GM23338 (cell line): ENCODE measurements around the gene ADGRV1. TPM values are rescaled to one million over a fixed set of nuclear protein-coding genes. Genes with fewer than 3 reads are reported as not detected.

ENCODE experiments used
- ATAC-seq: fragments of 200-7000 bp; cut with Tn5 transposase; 3 replicates; pipeline ENCODE4 v1.9.1; 2020
- DNase-seq: peaks from one replicate; pipeline ENCODE4 v3.0.0-alpha.2; 2015; ENCODE audit warnings: low spot score
- H2AFZ ChIP-seq: fragments of 200-600 bp; sonication (generic); 2 replicates; pipeline ENCODE4 v1.8.0; 2016; ENCODE audit warnings: antibody characterized with exemption, mild to moderate bottlenecking, moderate library complexity
- H3F3A ChIP-seq: fragments of 200-600 bp; sonication (generic); replicated peaks from 2 replicates; pipeline ENCODE4 v1.8.0; 2017; ENCODE audit warnings: antibody characterized with exemption, mixed run types, low read depth
- H3K27ac ChIP-seq: fragments of 200-600 bp; sonication (generic); 2 replicates; pipeline ENCODE4 v1.6.1; 2016; ENCODE audit warnings: low read depth
- H3K27me3 ChIP-seq: fragments of 200-600 bp; sonication (generic); 2 replicates; pipeline ENCODE4 v1.8.0; 2016; ENCODE audit warnings: mild to moderate bottlenecking, mixed run types, moderate library complexity; ENCODE audit not compliant: insufficient read depth
- H3K36me3 ChIP-seq: fragments of 200-600 bp; sonication (generic); 2 replicates; pipeline ENCODE4 v1.8.0; 2016; ENCODE audit warnings: mild to moderate bottlenecking; ENCODE audit not compliant: insufficient read depth
- H3K4me1 ChIP-seq: fragments of 200-600 bp; sonication (generic); 2 replicates; pipeline ENCODE4 v1.8.0; 2016; ENCODE audit warnings: mild to moderate bottlenecking, moderate library complexity; ENCODE audit not compliant: insufficient read depth
- H3K4me2 ChIP-seq: fragments of 200-600 bp; sonication (generic); 2 replicates; pipeline ENCODE4 v1.7.1; 2017; ENCODE audit warnings: mixed run types
- H3K4me3 ChIP-seq: fragments of 200-600 bp; sonication (generic); 2 replicates; pipeline ENCODE4 v1.6.1; 2016; ENCODE audit warnings: mixed run types
- H3K79me2 ChIP-seq: fragments of 200-600 bp; sonication (generic); replicated peaks from 2 replicates; pipeline ENCODE4 v1.8.0; 2017; ENCODE audit warnings: mild to moderate bottlenecking; ENCODE audit not compliant: insufficient read depth
- H3K9me2 ChIP-seq: fragments of 200-600 bp; sonication (generic); 2 replicates; pipeline ENCODE4 v1.8.0; 2017; ENCODE audit not compliant: insufficient read depth
- H4K20me1 ChIP-seq: fragments of 200-600 bp; sonication (generic); replicated peaks from 2 replicates; pipeline ENCODE4 v1.8.0; 2017; ENCODE audit warnings: mild to moderate bottlenecking; ENCODE audit not compliant: insufficient read depth
- H3K27ac Mint-ChIP-seq: 2 replicates; pipeline ENCODE4 v1.8.0; 2020; ENCODE audit warnings: inconsistent platforms, mild to moderate bottlenecking, moderate library complexity, mixed read lengths
- H3K27me3 Mint-ChIP-seq: 3 replicates; pipeline ENCODE4 v1.8.0; 2022; ENCODE audit warnings: low read depth, mild to moderate bottlenecking, moderate library complexity, mixed read lengths, inconsistent platforms; ENCODE audit not compliant: insufficient read depth, poor library complexity
- H3K36me3 Mint-ChIP-seq: 3 replicates; pipeline ENCODE4 v1.8.0; 2021; ENCODE audit warnings: low read depth, mild to moderate bottlenecking, inconsistent platforms, moderate library complexity, mixed read lengths
- H3K4me1 Mint-ChIP-seq: 3 replicates; pipeline ENCODE4 v1.8.0; 2020; ENCODE audit warnings: mild to moderate bottlenecking, inconsistent platforms, mixed read lengths
- H3K4me3 Mint-ChIP-seq: 3 replicates; pipeline ENCODE4 v1.8.0; 2021; ENCODE audit warnings: moderate library complexity, mild to moderate bottlenecking, inconsistent platforms, mixed read lengths
- H3K9me3 Mint-ChIP-seq: 3 replicates; pipeline ENCODE4 v1.8.0; 2020; ENCODE audit warnings: moderate library complexity, mild to moderate bottlenecking, inconsistent platforms, mixed read lengths
- CREB1 ChIP-seq: fragments of 250-450 bp; sonication (Bioruptor Pico); IDR thresholded peaks from 2 replicates; pipeline ENCODE4 v1.5.0; 2020; ENCODE audit warnings: low read depth, mild to moderate bottlenecking, moderate library complexity
- EZH2 ChIP-seq: fragments of 200-600 bp; sonication (generic); IDR thresholded peaks from one replicate; pipeline ENCODE4 v1.8.0; 2017; ENCODE audit warnings: antibody characterized with exemption, mild to moderate bottlenecking, low read depth; ENCODE audit not compliant: unreplicated experiment
- EZH2phosphoT487 ChIP-seq: fragments of 200-600 bp; sonication (generic); IDR thresholded peaks from one replicate; pipeline ENCODE4 v1.8.1; 2018; ENCODE audit warnings: antibody characterized with exemption; ENCODE audit not compliant: unreplicated experiment
- JUNB ChIP-seq: IDR thresholded peaks from one replicate; pipeline ENCODE4 v1.6.1; 2016; ENCODE audit warnings: antibody characterized with exemption; ENCODE audit not compliant: unreplicated experiment
- NANOG ChIP-seq: IDR thresholded peaks from 2 replicates; pipeline ENCODE4 v1.6.1; 2016; ENCODE audit warnings: antibody characterized with exemption, borderline replicate concordance
- POLR2AphosphoS5 ChIP-seq: IDR thresholded peaks from 2 replicates; pipeline ENCODE4 v1.6.1; 2016; ENCODE audit warnings: antibody characterized with exemption, low read depth
- STAT1 ChIP-seq: IDR thresholded peaks from one replicate; pipeline ENCODE4 v1.6.1; 2016; ENCODE audit warnings: antibody characterized with exemption; ENCODE audit not compliant: unreplicated experiment
- ZNF114 ChIP-seq: fragments of 250-450 bp; sonication (Bioruptor Pico); IDR thresholded peaks from 2 replicates; pipeline ENCODE4 v1.5.0; 2020; ENCODE audit warnings: mild to moderate bottlenecking, moderate library complexity
- ZNF331 ChIP-seq: fragments of 250-450 bp; sonication (Bioruptor Pico); IDR thresholded peaks from 2 replicates; pipeline ENCODE4 v1.5.0; 2020; ENCODE audit warnings: low read depth, mild to moderate bottlenecking, moderate library complexity
- polyA plus RNA-seq: library from polyadenylated mRNA; unstranded; fragments of >200 nt; fragmentation: Nextera tagmentation; extraction: Ambion mirVana; gene quantifications from 2 replicates; pipeline ENCODE4 v1.2.1, GENCODE V29; 2016
- total RNA-seq: library from RNA; depleted of rRNA; stranded (reverse); fragments of >200 nt; shearing (Covaris generic); gene quantifications from 2 replicates; pipeline ENCODE4 v1.2.3, GENCODE V29; 2014
- TF ChIP-seq, protein P1 (sequence below): fragments of 250-450 bp; sonication (Bioruptor Pico); IDR thresholded peaks from 2 replicates; pipeline ENCODE4 v1.5.0; 2020; ENCODE audit warnings: mild to moderate bottlenecking, moderate library complexity
- TF ChIP-seq, protein P2 (sequence below), 2 experiments: fragments of 200-600 bp in 1 of 2; sonication (generic) in 1 of 2; conservative IDR thresholded peaks; 2 replicates each; pipeline versions ENCODE4 v1.5.1 to v1.6.1; 2016 to 2017; ENCODE audit warnings: antibody characterized with exemption in 2 of 2, low read depth in 2 of 2, mild to moderate bottlenecking in 2 of 2, moderate library complexity in 1 of 2
- TF ChIP-seq, protein P3 (sequence below): IDR thresholded peaks from one replicate; pipeline ENCODE4 v1.6.1; 2018; ENCODE audit warnings: antibody characterized with exemption; ENCODE audit not compliant: unreplicated experiment
- TF ChIP-seq, protein P4 (sequence below): IDR thresholded peaks from 2 replicates; pipeline ENCODE4 v1.6.1; 2016; ENCODE audit warnings: antibody characterized with exemption

Gene ADGRV1
- total and polyA plus RNA-seq, 2 experiments from 2014 or later, result 46.1 to 149 TPM

DNA sequence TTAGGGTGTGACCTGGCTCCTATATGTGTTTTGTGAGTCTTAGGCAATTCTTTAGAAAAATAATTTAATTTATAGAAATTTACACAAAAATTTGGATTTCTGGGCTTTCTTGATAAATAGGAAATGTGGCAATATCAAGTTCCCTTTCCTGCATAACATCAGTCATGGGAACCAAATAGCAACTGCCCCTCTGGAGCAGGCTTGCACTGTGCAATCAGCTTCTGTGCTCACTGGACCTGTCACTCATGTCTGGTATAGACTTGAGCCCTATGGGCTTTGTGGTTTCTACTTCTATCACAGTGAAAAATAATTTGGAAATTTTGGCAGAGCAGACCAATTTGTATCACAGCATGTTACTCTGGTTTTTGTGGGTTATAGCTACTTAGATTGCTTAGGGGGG is 131.7 kb downstream of the ADGRV1 start:
- Histone ChIP-seq H3K79me2 (no peaks in the 10 kb centered on the region; the same call in 1 of the 2 replicates), H2AFZ (no peak overlapping the region), H3K4me1 (no peaks in the 10 kb centered on the region), H3K9me2 (no peaks in the 10 kb centered on the region), H3K27me3 (no peaks in the 10 kb centered on the region), H4K20me1 (no peaks in the 10 kb centered on the region), H3K36me3 (peaks cover 17% of the 10 kb centered on the region), H3F3A (no peaks in the 10 kb centered on the region), H3K4me2 (no peak overlapping the region), H3K27ac (no peak overlapping the region), H3K4me3 (no peak overlapping the region)
- TF ChIP-seq, protein P1, sequence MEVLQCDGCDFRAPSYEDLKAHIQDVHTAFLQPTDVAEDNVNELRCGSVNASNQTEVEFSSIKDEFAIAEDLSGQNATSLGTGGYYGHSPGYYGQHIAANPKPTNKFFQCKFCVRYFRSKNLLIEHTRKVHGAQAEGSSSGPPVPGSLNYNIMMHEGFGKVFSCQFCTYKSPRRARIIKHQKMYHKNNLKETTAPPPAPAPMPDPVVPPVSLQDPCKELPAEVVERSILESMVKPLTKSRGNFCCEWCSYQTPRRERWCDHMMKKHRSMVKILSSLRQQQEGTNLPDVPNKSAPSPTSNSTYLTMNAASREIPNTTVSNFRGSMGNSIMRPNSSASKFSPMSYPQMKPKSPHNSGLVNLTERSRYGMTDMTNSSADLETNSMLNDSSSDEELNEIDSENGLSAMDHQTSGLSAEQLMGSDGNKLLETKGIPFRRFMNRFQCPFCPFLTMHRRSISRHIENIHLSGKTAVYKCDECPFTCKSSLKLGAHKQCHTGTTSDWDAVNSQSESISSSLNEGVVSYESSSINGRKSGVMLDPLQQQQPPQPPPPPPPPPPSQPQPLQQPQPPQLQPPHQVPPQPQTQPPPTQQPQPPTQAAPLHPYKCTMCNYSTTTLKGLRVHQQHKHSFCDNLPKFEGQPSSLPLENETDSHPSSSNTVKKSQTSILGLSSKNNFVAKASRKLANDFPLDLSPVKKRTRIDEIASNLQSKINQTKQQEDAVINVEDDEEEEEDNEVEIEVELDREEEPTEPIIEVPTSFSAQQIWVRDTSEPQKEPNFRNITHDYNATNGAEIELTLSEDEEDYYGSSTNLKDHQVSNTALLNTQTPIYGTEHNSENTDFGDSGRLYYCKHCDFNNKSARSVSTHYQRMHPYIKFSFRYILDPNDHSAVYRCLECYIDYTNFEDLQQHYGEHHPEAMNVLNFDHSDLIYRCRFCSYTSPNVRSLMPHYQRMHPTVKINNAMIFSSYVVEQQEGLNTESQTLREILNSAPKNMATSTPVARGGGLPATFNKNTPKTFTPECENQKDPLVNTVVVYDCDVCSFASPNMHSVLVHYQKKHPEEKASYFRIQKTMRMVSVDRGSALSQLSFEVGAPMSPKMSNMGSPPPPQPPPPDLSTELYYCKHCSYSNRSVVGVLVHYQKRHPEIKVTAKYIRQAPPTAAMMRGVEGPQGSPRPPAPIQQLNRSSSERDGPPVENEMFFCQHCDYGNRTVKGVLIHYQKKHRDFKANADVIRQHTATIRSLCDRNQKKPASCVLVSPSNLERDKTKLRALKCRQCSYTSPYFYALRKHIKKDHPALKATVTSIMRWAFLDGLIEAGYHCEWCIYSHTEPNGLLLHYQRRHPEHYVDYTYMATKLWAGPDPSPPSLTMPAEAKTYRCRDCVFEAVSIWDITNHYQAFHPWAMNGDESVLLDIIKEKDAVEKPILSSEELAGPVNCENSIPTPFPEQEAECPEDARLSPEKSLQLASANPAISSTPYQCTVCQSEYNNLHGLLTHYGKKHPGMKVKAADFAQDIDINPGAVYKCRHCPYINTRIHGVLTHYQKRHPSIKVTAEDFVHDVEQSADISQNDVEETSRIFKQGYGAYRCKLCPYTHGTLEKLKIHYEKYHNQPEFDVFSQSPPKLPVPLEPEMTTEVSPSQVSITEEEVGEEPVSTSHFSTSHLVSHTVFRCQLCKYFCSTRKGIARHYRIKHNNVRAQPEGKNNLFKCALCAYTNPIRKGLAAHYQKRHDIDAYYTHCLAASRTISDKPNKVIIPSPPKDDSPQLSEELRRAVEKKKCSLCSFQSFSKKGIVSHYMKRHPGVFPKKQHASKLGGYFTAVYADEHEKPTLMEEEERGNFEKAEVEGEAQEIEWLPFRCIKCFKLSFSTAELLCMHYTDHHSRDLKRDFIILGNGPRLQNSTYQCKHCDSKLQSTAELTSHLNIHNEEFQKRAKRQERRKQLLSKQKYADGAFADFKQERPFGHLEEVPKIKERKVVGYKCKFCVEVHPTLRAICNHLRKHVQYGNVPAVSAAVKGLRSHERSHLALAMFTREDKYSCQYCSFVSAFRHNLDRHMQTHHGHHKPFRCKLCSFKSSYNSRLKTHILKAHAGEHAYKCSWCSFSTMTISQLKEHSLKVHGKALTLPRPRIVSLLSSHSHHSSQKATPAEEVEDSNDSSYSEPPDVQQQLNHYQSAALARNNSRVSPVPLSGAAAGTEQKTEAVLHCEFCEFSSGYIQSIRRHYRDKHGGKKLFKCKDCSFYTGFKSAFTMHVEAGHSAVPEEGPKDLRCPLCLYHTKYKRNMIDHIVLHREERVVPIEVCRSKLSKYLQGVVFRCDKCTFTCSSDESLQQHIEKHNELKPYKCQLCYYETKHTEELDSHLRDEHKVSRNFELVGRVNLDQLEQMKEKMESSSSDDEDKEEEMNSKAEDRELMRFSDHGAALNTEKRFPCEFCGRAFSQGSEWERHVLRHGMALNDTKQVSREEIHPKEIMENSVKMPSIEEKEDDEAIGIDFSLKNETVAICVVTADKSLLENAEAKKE (CRISPR knock-in tag), result no peak
- no peak for TF ChIP-seq CREB1 (CRISPR knock-in tag)
- TF ChIP-seq ZNF114 (CRISPR knock-in tag), result no peak
- TF ChIP-seq, protein P2, sequence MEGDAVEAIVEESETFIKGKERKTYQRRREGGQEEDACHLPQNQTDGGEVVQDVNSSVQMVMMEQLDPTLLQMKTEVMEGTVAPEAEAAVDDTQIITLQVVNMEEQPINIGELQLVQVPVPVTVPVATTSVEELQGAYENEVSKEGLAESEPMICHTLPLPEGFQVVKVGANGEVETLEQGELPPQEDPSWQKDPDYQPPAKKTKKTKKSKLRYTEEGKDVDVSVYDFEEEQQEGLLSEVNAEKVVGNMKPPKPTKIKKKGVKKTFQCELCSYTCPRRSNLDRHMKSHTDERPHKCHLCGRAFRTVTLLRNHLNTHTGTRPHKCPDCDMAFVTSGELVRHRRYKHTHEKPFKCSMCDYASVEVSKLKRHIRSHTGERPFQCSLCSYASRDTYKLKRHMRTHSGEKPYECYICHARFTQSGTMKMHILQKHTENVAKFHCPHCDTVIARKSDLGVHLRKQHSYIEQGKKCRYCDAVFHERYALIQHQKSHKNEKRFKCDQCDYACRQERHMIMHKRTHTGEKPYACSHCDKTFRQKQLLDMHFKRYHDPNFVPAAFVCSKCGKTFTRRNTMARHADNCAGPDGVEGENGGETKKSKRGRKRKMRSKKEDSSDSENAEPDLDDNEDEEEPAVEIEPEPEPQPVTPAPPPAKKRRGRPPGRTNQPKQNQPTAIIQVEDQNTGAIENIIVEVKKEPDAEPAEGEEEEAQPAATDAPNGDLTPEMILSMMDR (conservative IDR thresholded peaks at IDR 0.05; ENCODE audit: low read depth in 2 of 2), result no peak
- TF ChIP-seq NANOG, result no peak
- TF ChIP-seq EZH2phosphoT487, result no peak
- TF ChIP-seq, protein P3, sequence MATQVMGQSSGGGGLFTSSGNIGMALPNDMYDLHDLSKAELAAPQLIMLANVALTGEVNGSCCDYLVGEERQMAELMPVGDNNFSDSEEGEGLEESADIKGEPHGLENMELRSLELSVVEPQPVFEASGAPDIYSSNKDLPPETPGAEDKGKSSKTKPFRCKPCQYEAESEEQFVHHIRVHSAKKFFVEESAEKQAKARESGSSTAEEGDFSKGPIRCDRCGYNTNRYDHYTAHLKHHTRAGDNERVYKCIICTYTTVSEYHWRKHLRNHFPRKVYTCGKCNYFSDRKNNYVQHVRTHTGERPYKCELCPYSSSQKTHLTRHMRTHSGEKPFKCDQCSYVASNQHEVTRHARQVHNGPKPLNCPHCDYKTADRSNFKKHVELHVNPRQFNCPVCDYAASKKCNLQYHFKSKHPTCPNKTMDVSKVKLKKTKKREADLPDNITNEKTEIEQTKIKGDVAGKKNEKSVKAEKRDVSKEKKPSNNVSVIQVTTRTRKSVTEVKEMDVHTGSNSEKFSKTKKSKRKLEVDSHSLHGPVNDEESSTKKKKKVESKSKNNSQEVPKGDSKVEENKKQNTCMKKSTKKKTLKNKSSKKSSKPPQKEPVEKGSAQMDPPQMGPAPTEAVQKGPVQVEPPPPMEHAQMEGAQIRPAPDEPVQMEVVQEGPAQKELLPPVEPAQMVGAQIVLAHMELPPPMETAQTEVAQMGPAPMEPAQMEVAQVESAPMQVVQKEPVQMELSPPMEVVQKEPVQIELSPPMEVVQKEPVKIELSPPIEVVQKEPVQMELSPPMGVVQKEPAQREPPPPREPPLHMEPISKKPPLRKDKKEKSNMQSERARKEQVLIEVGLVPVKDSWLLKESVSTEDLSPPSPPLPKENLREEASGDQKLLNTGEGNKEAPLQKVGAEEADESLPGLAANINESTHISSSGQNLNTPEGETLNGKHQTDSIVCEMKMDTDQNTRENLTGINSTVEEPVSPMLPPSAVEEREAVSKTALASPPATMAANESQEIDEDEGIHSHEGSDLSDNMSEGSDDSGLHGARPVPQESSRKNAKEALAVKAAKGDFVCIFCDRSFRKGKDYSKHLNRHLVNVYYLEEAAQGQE, result no peak
- TF ChIP-seq, protein P4, sequence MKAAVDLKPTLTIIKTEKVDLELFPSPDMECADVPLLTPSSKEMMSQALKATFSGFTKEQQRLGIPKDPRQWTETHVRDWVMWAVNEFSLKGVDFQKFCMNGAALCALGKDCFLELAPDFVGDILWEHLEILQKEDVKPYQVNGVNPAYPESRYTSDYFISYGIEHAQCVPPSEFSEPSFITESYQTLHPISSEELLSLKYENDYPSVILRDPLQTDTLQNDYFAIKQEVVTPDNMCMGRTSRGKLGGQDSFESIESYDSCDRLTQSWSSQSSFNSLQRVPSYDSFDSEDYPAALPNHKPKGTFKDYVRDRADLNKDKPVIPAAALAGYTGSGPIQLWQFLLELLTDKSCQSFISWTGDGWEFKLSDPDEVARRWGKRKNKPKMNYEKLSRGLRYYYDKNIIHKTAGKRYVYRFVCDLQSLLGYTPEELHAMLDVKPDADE, result no peak
- no peak for TF ChIP-seq JUNB
- no peak for TF ChIP-seq STAT1
- no peak for TF ChIP-seq ZNF331
- TF ChIP-seq POLR2AphosphoS5, result no peak
- TF ChIP-seq EZH2, result no peak
- Mint-ChIP-seq H3K4me3 (no peak overlapping the region), H3K4me1 (no peaks in the 10 kb centered on the region), H3K9me3 (no peaks in the 10 kb centered on the region; the same call in 2 of the 3 replicates), H3K27me3 (no peaks in the 10 kb centered on the region), H3K36me3 (peaks cover 43% of the 10 kb centered on the region), H3K27ac (no peak overlapping the region)
- ATAC-seq (no peak), DNase-seq (no peak)
